ENCODE measurements around the gene NRAS. TPM values are rescaled to one million over a fixed set of nuclear protein-coding genes. Genes with fewer than 3 reads are reported as not detected.
A peak's percentile ranks its signal among the peaks of the same experiment; 100 is the strongest.

NRAS gene
- total and polyA plus RNA-seq, 9 of the 15 experiments (the other 6 are each of a cell fraction or from before 2014, with no cell fraction given): 40.7 to 94.5 (median 75.4) TPM

DNA sequence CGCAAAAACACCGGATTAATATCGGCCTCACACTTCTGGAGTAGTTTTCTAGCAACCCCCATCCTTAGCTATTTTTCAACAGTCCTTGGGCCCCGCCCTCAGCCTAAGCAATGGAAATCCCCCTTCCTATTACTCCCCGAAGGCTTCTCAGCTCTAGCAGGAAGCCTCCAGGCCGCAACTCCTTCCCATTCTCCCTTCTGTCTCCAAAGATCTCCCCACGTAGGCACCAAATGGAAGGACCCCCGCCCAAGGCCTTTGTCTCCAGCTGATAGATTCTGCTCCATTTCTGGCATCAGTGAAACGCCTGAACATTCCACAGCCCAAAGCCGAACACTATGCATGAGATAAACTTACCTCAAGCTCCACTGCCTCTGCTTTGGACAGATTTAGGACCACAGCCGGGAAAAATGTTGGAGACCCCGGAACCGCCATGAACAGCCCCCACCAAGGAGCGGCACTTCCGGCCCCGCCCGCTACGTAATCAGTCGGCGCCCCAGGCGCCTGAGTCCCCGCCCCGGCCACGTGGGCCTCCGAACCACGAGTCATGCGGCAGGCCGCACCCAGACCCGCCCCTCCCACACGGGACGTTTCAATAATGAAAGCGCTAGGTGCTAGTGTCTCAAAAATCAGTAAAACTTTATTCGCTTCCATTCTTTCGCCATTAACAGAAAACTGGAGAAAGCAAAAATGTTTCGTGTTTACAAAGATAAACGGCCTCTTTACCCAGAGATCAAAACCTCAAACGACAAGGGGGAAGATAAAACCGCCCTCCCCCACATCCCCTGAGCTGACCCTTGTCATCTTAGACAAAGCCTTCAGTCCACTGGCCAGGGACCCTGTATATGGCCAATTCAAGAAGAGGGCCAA, at the start of gene NRAS (continued):
- TF ChIP-seq FOXJ3 (CRISPR knock-in tag; IDR thresholded peaks at IDR 0.05) (no peak), ZNF316 (IDR thresholded peaks at IDR 0.05) (no peak), BACH1 (tag; IDR thresholded peaks at IDR 0.05) (peak; percentile 83; the same call in 1 of the 2 replicates), PRPF4 (IDR thresholded peaks at IDR 0.05; ENCODE audit: insufficient read depth, low read depth, low read length, poor library complexity, severe bottlenecking) (no peak), YY1 (IDR thresholded peaks at IDR 0.05; ENCODE audit: borderline replicate concordance in 1 of 3, control insufficient read depth in 1 of 3, extremely low read depth in 1 of 3, insufficient read depth in 3 of 3, insufficient read length in 1 of 3, insufficient replicate concordance in 2 of 3, low read depth in 1 of 3, low read length in 2 of 3) (peak; percentile 36 to 86 (median 76)), TAF1 (IDR thresholded peaks at IDR 0.05; ENCODE audit: control insufficient read depth, extremely low read depth, insufficient read depth, low read length, severe bottlenecking) (peak; percentile 72), SRSF7 (optimal IDR thresholded peaks at IDR 0.05; ENCODE audit: low read depth, low read length) (no peak), SMC3 (conservative IDR thresholded peaks at IDR 0.05; ENCODE audit: insufficient read depth, low read depth, low read length) (no peak), GABPB2 (CRISPR knock-in tag; conservative IDR thresholded peaks at IDR 0.05) (no peak), SAP30 (IDR thresholded peaks at IDR 0.05; ENCODE audit: borderline replicate concordance, insufficient read depth, low read depth, low read length, poor library complexity, severe bottlenecking) (peak; percentile 85)
- TF ChIP-seq, protein P1, sequence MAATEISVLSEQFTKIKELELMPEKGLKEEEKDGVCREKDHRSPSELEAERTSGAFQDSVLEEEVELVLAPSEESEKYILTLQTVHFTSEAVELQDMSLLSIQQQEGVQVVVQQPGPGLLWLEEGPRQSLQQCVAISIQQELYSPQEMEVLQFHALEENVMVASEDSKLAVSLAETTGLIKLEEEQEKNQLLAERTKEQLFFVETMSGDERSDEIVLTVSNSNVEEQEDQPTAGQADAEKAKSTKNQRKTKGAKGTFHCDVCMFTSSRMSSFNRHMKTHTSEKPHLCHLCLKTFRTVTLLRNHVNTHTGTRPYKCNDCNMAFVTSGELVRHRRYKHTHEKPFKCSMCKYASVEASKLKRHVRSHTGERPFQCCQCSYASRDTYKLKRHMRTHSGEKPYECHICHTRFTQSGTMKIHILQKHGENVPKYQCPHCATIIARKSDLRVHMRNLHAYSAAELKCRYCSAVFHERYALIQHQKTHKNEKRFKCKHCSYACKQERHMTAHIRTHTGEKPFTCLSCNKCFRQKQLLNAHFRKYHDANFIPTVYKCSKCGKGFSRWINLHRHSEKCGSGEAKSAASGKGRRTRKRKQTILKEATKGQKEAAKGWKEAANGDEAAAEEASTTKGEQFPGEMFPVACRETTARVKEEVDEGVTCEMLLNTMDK (IDR thresholded peaks at IDR 0.05; ENCODE audit: borderline replicate concordance, insufficient read depth, low read depth, low read length, poor library complexity, severe bottlenecking): no peak
- TF ChIP-seq, protein P2, sequence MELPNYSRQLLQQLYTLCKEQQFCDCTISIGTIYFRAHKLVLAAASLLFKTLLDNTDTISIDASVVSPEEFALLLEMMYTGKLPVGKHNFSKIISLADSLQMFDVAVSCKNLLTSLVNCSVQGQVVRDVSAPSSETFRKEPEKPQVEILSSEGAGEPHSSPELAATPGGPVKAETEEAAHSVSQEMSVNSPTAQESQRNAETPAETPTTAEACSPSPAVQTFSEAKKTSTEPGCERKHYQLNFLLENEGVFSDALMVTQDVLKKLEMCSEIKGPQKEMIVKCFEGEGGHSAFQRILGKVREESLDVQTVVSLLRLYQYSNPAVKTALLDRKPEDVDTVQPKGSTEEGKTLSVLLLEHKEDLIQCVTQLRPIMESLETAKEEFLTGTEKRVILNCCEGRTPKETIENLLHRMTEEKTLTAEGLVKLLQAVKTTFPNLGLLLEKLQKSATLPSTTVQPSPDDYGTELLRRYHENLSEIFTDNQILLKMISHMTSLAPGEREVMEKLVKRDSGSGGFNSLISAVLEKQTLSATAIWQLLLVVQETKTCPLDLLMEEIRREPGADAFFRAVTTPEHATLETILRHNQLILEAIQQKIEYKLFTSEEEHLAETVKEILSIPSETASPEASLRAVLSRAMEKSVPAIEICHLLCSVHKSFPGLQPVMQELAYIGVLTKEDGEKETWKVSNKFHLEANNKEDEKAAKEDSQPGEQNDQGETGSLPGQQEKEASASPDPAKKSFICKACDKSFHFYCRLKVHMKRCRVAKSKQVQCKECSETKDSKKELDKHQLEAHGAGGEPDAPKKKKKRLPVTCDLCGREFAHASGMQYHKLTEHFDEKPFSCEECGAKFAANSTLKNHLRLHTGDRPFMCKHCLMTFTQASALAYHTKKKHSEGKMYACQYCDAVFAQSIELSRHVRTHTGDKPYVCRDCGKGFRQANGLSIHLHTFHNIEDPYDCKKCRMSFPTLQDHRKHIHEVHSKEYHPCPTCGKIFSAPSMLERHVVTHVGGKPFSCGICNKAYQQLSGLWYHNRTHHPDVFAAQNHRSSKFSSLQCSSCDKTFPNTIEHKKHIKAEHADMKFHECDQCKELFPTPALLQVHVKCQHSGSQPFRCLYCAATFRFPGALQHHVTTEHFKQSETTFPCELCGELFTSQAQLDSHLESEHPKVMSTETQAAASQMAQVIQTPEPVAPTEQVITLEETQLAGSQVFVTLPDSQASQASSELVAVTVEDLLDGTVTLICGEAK (IDR thresholded peaks at IDR 0.05): peak; percentile 97
- TF ChIP-seq, protein P2 (CRISPR knock-in tag; IDR thresholded peaks at IDR 0.05): peak; percentile 95
- TF ChIP-seq, protein P3, sequence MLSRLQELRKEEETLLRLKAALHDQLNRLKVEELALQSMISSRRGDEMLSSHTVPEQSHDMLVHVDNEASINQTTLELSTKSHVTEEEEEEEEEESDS (CRISPR knock-in tag; IDR thresholded peaks at IDR 0.05): no peak
